Measurements from ENCODE around the gene LMX1A.

Gene LMX1A

DNA sequence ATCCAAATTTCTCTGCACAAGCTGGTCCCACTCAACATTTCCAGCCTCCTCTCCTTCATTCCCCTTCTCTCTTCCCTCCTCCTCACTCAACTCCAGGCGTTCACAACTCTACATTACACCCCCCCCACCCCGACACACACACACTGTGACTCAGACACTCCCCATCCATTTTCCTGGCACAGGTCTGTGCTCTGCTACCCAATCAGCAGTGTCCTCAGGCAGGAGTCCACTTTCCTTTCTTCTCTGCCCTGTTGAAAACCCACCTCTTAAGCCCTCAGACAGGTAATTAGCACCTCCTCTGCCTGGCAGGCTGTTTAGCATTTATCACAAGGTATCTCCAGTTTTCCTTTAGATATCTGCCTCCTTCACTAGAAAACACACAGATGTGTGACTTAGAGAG is 8.8 kb upstream of the LMX1A start:
- no peak for DNase-seq

DNA sequence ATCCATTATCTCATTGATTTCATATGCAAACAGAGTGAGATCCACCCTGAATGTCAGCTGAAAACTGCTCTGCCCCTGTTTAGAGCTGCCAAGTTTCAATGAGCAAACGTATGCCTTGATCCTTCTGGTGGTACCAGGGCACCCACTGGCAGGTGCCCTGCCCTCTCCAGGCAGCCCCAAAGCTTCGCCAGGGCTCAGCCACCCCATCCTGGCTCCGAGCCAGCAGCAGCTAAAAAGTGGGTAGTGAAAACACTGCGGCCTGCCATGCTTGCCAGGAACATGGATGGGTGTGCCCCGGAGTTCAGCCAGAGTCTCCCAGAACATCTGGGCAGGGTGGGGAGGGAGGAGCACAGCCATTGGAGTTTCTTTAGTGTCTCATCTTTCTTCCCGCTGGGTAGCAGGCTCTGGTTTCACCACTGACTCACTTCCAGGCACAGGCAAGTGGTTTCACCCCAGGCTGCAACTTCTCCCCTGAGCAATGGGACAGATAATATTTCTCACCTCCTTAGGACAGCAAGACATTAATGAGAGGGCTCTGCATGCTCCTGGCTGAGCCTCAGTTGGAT is 8.1 kb upstream of the LMX1A start:
- peak; percentile 79 for DNase-seq

DNA sequence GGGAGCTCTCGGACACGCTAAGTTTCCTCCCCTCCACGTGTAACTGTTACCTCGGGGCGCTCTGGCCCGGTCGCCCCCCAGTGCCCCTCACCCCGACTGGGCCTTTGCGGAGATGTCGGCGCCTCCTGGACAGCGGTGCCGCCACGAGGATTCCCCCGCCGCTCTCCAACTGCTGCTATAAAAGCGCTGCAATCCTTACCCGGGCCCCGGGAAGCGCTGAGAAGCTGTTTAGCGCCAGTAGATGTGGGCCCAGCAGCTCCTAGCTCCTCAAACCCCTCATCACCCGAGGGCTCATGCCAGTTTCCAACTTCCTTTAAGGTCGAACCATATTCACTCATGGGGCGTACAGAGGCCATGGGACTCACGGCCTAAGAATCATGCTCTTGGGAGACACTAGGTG is 361 bp upstream of the LMX1A start:
- no peak for DNase-seq

DNA sequence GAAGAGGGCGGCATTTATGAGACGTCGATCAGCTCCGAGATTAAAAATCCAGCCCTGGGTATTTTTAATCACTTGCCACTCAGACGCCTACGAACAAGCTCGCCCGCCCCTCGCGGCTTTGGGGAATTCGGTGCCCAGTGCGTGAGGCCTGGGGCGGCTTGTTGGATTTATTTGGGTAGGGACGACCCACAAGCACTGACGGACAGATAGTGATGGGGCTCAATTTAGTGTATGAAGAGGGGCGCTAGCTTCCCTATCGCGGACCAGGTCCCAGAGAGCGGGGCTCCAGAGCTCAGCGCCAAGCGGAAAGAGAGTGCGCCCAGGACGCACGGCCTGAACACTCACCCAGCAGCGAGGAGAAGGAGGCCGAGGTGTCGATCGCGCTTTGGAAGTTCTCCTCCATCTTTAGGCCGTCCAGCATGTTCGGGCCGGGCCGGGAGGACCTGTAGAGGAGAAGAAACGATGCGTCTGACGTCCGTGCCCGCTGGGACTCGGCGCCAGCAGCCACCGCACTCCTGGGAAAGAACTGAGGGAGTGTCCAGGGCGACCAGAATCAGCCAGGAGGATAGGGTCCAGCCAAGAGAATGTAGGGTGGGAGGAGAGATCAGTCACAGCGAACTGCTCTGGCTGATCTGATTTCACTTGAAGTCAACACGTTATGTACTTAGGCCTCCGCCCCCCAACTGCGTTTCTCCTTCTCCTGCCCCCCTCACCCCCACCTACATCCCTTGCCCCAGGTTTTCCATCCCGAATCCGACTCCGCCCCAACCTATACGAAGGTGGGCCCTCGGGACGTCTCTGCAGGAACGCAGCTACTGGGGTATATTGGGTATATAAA is 1.2 kb downstream of the LMX1A start:
- DNase-seq: no peak

DNA sequence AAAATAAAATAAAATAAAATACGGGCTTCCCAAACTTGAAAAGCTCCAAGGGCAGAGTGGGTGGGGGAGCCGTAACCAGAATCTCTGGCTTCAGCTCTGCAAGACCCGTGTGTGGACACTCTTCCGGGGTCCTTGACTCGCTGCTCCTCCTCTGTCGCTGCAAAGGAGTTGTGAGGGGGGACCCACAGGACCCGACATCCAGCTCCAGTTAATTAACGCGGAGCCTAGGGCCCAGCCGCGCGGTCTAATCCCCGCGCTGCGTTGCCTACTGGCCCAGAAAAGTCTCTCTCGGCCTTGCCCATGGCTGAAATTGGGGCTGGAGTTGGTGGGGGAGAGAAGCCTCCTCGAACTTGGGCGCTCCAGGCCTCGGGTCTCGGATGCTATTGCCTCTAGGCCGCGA is 1.8 kb downstream of the LMX1A start:
- no peak for DNase-seq

DNA sequence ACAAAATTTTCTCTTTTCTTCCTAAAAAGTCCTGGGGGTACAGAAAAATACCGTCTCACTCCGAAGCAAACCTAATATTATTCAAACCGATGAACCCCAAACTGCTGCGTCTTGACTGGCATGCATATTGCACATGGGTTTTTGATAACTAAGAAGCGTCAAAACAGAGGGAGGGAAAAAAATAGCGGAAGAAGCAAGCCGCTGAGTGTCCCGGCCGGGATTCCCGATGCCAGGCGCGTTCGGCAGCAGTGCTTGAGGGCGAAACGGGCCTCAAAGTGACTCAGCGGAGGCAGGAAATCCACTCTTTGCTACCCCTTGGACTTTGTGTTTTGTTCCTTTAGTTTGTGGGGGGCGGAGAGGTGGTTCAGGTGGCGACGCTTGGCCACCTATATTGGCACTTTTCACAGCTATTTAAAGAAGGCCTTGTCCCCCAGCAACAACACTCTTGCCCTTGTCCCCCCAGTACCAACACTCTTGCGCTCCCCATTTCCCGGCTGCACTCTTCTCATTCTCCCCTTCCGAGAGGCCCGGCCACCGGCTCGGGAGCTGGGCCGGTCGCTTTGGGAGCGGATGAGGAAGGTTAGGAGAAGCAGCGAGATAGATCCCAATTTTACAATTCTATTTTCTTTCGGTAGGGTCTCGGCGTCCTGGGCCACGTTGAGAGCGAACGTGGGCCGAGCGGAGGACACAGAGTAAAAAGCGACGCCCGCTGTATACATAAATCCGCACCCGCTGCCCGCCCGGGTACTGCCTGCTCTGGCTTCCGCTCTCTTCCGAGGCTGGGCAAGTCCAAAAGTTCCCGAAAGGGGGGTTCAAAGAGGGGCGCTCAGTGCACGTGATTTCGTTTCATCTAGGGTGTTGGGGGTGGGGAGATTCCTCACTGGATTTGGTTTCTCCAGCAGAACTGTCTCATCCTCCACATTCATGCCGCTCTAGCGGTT is 2.5 kb downstream of the LMX1A start:
- DNase-seq: no peak

DNA sequence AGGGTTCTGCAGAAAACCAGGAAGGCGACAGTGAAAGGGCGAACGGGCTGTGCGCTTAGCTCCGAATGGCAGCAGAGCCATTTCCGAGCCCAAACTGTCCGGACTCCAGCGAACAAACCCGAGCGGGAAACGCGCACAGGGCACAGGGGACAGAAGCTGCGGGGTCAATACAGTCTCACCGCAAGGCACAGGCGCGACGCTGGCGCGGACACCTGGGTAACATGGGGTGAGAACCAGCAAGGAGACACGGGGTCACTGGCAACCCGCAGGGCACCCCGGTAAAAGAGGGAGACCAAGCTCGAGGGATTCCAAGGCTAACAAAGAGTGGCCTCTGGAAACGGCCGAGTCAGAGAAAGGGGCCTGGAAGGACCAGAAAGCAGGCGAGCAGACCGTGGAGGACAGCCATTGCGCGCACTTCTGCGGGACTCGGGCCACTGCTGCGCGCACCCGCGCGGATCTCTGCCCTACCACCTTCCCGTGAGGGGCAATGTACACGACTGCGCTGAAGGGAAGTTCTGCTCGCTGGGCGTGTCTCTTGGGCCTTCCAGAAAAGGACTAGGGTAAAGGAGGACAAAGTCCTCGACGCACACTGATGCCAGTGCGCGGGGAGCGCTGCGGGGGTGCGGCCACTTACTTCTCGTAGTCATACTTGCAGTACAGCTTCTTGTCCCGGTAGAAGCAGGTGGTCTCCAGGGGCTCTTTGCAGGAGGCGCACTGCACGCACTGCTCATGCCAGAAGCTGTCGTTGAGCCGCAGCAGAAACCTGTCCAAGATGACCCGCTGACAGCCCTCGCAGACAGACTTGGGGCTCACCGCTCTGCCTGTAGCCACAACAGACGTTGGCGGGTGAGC is 3.8 kb downstream of the LMX1A start:
- DNase-seq: no peak

DNA sequence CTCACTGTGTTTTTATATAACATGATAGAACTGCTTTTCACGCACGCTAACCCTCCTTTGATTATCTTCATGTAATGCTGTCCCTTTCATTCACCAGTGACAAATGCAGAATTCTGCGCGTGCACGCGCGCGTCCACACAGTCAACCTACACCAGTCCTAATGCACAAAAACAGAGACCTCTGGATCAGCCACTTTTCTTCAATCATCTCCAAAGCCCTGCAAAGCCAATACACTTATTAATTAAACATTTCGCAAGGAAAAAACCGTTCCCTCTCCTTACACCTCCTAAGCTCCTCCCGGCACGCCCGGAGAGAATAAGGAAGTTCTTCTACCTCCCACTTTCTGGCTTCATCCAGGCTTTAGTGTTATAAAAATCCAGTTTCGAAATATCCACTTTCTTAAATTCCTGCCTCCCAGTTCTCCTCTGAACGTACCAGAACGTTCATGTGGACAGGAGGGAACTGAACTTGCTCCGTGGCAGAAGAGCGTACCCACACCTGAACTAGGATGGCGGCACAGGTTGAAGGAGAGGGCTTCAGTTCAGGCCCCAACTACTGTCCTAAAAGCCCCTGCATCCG is 4.6 kb downstream of the LMX1A start:
- no peak for DNase-seq

DNA sequence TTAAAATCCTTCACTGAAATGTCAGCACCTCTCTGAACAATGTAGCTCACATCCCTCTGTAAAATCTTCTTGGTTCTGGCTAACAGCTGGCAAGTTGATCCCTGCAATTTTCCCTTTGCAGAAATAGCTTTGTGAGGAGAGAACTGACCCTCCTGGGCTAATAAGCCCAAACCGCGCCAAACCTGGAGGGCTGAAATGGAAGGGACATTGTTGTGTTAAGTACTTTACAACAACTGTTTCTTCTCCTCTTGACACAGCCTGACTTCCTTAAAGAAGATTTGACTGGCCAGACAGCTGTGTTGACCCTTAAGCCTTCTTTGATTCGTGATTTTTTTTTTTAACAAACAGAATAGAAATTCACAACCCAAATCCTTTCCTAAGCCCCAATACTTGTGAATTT is 5.7 kb downstream of the LMX1A start:
- DNase-seq: no peak

DNA sequence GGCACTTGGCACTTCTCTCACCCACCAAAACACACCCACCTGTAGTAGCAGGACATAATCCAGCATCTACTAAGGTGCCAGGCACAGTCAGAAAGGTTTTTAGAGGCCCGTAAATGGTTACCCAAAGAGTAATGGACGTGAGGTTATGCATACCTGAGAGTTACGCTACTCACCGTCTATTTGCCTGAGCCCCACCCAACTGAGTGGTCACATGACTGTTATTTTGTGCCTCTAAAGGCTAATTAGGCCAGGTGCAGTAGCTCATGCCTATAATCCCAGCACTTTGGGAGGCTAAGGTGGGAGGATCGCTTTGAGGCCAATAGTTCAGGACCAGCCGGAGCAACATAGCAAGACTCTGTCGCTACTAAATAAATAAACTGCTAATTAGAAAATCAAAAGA is 11.0 kb downstream of the LMX1A start:
- DNase-seq: no peak

DNA sequence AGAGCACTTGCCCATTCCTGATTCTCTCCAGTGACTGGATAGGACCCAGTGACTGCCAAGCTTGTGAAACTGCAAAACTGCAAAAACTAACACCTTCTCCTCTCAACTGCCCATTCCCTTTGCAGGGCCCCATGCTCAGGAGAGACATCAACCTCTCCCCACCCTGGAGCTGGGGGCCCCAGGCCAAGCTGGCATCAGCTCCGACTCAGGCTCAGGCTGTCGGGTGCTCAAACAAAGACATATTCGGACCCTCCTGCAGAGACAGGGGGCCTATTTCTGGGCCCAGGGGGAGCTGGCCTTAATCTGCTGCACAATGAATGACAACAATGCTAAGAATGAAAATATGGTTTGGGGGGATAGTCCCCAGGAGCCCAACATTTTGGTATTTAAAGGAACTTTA is 11.8 kb downstream of the LMX1A start:
- DNase-seq: no peak

DNA sequence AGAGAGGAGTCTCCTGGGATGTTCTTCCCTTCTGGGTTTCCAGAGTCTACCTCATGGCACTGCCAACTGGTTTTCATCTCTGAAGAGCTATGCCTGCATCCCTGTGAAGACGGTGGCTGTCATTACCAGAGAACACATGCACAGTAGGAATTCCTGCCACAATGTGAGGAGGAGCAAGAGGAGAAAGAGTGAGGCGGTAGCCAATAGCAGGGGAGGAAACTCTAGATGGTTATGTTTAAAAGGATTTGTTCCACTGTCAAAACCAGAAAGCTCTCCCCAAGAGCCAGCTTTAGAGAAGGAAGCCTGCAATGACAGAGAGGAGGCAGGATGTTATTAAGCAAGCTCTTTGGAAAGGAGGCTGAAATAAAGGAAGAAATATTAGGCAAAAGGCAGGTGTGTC is 12.3 kb downstream of the LMX1A start:
- no peak for DNase-seq

DNA sequence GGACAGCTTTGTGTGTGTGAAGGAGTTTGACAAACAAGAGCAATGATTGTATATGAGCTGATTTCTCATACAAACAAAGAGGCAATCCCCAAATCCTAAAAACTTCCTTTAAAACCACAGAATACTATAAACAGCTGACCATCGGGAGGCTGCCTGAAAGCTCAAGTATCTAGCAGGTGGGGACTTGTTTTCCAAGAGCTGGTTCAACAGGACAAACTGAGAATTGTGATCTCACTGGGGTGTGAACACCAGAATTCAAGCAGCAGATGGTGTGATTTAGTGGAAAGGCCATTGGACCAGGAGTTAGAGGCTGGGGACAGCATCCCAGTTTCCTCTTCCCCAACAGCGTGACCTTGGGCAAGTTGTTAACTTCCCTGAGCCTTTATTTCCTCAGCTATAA is 13.9 kb downstream of the LMX1A start:
- DNase-seq: no peak

DNA sequence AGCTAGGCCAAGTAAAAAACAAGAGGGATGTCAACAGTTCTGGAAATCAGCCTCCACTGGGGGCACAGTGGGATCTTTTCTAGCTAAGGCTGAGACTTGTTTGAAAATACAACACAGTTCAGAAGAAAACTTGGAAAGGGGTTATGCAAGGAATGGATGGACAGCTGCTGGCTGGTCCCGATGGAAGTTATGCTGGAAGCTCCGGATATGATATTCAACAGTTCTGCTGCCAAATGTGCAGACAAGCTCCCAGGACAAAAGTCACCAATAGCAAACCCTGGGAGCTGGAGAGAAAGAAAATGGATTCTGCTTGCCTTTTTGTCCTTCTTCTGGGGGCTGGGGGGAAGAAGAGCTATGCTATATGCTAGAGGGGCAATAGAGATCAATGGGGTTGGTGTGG is 14.3 kb downstream of the LMX1A start:
- DNase-seq: no peak

DNA sequence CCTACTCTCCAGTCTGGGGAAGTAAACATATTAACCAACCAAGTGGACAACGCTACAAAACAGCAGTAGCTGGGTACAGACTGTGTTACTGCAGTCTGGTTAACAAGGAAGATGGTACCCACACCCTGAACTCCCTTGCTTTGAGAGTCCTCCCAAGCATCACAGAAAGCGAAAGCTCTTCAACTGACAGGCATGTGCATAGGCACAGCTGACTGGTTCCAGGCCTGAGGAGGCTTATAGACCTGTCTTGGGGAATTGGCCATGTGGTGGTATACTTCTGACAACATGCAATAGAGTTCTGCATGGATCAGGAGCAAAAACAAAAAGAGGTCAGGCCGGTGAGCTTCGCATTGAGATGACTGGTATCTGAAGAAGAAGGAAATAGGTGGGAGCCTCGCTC is 17.4 kb downstream of the LMX1A start:
- DNase-seq: no peak

DNA sequence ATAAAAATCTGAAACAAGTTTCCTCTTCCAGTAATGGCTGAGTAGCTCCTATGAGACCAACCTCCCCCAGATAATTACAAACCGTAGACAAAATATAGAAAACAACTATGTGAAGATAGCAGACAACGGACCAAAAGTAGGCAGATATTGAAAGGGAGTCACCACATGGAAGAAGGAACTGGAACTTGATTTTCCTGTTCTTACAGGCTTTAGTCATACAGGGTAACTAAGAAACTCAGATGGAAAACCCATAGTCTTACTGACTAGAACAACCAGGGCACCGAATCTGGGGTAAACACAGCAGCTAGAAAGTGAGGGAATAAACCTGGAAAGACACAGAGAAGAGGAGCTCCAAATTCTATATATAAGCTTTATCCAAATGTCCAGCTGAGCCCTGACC is 26.0 kb downstream of the LMX1A start:
- no peak for DNase-seq

DNA sequence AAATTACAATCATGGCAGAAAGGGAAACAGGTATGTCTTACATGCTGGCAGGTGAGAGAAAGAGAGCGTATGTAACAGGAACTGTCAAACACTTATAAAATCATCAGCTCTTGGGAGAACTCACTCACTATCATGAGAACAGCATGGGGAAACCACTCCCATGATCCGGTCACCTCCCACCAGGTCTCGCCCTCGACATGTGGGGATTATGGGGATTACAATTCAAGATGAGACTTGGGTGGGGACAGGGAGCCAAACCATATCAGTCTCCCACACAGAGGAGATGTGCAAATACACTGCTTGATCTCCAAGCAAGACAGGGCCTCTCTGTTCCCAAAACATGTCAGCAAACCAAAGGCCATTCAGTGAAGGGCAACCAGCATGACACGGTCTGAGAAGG is 27.4 kb downstream of the LMX1A start:
- no peak for DNase-seq

DNA sequence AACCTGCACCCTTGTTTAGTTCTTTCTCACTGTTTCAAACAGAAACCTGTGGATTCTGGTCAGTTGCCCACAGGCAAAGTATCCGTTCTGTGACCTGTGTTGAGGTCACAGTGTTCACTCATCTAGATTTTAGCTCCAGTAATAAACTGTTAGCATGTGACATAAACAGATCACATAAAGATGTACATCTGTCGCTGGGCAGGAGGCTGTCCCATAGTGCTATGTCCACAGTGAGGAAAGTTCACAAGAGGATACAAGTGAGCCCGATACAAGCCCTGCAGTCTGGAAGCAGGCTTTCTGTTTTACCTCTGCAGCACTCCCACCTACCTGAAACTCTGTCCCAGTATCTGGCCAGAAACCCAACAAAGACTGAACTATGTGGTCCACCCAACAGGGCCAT is 28.4 kb downstream of the LMX1A start:
- DNase-seq: no peak

DNA sequence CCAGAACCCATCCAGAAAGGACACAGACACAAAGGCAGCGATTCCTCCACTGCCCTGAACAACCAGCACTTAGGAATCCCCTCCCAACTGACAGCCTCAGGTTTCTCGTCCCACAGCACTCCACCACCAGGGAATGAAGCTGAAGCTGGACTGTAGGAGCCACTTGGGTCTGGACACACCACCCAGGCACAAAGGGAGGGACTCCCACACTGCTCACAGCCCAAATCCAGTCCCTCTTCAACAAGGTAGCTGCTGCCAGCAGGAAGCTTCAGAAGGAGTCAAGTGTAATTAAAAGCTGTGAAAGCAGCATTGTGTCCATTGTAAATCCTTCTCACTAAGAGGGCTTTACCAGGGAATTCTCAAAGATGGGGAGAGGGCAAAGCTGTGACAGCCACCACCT is 29.0 kb downstream of the LMX1A start:
- DNase-seq: no peak

DNA sequence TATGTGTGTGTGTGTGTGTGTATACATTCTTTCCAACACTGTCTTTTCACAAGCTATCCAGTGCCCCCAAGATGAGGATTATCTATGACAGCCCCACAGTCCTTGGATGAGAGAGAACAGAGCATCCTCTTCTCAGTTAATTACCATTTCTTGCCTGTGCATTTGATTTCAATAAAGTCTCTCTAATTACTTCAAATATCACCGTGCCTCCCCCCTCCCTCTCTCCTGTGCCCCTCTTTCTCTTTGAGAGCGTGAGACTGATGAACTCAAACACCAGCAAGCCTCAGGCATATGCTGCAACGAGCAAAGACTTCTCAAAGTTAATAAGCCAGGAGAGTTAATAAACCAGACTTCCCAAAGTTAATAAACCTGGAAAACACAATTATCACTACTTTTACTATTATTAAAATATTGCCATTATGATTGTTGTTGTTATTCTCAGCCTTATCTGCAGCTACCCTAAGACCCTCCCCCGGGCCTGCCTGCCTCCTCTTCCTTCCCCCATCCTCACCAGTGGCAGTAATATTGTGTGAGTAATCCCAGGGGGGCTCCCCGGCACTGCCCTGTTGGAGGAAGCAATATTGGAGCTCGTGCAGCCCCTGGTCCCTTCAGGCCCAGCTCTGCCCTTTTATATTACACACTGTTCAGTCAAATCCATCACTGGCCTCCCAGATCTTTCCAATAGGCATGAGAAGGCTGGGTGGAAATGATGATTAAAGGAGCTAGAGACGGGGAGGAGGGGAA is 30.9 kb downstream of the LMX1A start:
- DNase-seq: no peak

DNA sequence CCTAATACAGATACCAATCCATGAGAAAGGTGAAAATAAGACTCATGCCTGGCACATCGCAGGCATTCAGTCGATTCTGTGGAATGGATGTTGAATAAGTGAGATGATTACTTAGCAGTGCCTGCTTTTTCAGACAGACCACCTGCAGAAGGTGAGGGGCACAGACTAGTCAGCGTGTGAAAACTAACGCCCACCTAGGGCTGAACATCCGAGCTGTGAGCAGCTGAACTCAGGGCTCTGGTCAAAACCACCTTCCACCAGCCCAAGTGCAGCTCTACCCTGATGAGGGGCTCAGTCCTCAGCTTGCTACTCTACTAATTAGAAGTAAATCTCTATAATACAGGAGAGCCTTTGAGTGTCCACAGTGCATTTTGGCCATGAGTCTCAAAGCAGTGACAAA is 32.5 kb downstream of the LMX1A start:
- DNase-seq: no peak

DNA sequence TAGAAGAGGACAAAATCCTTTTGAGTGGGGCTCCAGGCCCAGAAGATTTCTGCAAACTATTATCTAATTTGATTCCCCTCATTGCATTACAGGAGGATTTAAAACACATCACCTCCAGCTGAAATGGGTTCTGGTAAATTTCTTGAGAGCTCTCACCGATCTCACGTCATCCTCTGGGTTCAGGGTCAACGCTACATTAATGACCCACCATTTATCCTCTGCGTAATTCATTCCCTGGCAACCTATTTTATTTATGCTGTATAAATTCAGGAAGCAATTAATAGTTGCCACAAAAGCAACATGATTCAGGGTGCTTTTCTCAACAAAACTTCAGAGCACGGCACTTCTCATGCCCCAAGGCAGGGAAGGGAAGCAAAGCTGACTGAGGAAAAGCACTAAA is 38.9 kb downstream of the LMX1A start:
- DNase-seq: no peak

All from RPMI8226 (cell line).